GM12891 (cell line): Measurements from ENCODE around the gene FBXO9.

Experiments used
- POLR2A ChIP-seq: IDR thresholded peaks from 2 replicates; pipeline ENCODE4 v1.6.1; 2011; ENCODE audit warnings: low read depth, low read length, control low read depth
- POLR2AphosphoS5 ChIP-seq: IDR thresholded peaks from 2 replicates; pipeline ENCODE4 v1.6.1; 2011; ENCODE audit warnings: low read depth, low read length, control low read depth
- SPI1 ChIP-seq: IDR thresholded peaks from 2 replicates; pipeline ENCODE4 v1.6.1; 2011; ENCODE audit warnings: low read depth, low read length, control low read depth

DNA sequence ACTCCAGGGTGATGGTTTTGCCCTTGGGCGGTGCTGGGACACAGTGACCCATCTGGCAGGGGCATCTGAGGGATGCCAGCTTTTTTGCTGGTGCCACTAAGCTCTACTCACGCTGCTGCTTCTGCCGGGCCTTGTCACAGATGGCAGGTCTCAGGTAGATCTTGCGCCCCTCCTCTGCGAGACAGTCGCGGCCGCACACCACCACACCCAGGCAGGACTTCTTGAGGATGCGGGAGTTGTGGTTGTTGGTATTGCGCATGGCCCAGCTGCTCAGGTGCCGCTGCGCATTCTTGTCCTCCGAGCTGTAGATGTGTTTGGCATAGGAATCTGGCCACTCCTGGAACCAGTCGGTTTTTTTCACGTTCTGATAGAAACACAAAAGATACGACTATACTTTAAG lies 68.8 kb downstream of the FBXO9 start:
- TF ChIP-seq POLR2AphosphoS5 (no peak), POLR2A (no peak), SPI1 (no peak)
